Right lobe of liver (tissue), 6 donors: ENCODE measurements around the gene COX6B2. TPM values are rescaled to one million over a fixed set of nuclear protein-coding genes. Genes with fewer than 3 reads are reported as not detected.

Experiments used
- ATAC-seq, 4 donors: fragments of 200-7000 bp; cut with Tn5 transposase; one replicate each; pipeline ENCODE4 v1.9.1; 2020; ENCODE audit warnings: mild to moderate bottlenecking in 4 of 4, moderate library complexity in 4 of 4
- DNase-seq, 3 donors: peaks; one replicate each; pipeline ENCODE4 v3.0.0-alpha.2; 2020
- H3K27ac ChIP-seq, 3 donors: fragments of 200-600 bp; one replicate each; pipeline ENCODE4 v1.8.0; 2022
- H3K27me3 ChIP-seq, 2 donors: fragments of 200-600 bp; one replicate each; pipeline ENCODE4 v1.8.0; 2022
- H3K36me3 ChIP-seq, 4 donors: fragments of 200-600 bp; sonication (generic) in 1 of 4; one replicate each; pipeline versions ENCODE4 v1.5.1 to v1.8.0; 2017 to 2022; ENCODE audit warnings: control low read depth in 1 of 4
- H3K4me1 ChIP-seq, 4 donors: fragments of 200-600 bp; sonication (generic) in 1 of 4; one replicate each; pipeline versions ENCODE4 v1.5.1 to v1.8.0; 2017 to 2022; ENCODE audit warnings: control low read depth in 1 of 4
- H3K4me3 ChIP-seq, 3 donors: fragments of 200-600 bp; one replicate each; pipeline ENCODE4 v1.8.0; 2022
- H3K9me3 ChIP-seq, 4 donors: fragments of 200-600 bp; sonication (generic) in 1 of 4; one replicate each; pipeline versions ENCODE4 v1.5.1 to v1.8.0; 2017 to 2022; ENCODE audit warnings: control low read depth in 1 of 4
- POLR2A ChIP-seq: fragments of 450-650 bp; IDR thresholded peaks from one replicate; pipeline ENCODE4 v1.6.1; 2017; ENCODE audit warnings: antibody characterized with exemption, mild to moderate bottlenecking
- WGBS: methylation state at CpG from one replicate; pipeline ENCODE4 v1.1.6; 2018; ENCODE audit warnings: low coverage, low lambda C conversion rate; ENCODE audit not compliant: insufficient coverage; ENCODE audit errors: missing lambda C conversion rate; 5-methylcytosine and 5-hydroxymethylcytosine counted together
- intact Hi-C, 2 donors: fragments of 100-400 bp; cut with DNase I; formaldehyde crosslinking; loops; one replicate each; pipeline versions ENCODE4 v1.11.2 to v1.14.1; 2022
- total RNA-seq, 6 experiments: library from RNA; depleted of rRNA in 2 of 6; stranded (reverse); fragments of >200 nt in 2 of 6; fragmentation: NEBNext Ultra II Directional in 3 of 6; extraction: Animal tissue kit (Norgen Biotek cat#: 25700) in 3 of 6; gene quantifications; one replicate each; pipeline versions ENCODE4 v1.1.0 to v1.2.4, GENCODE V29; 2016 to 2023
- TF ChIP-seq, protein P1 (sequence below), 4 donors: fragments of 200-600 bp in 3 of 4; fragments of 450-650 bp in 1 of 4; IDR thresholded peaks; one replicate each; pipeline versions ENCODE4 v1.5.1 to v1.8.0; 2016 to 2022; ENCODE audit warnings: antibody characterized with exemption in 4 of 4, mild to moderate bottlenecking in 2 of 4
- donor health status: DM: no; HTN: yes; CAD: no.
- donor health status: DM: no; HTN: no; CAD: no.
- donor health status: DM: no; HTN: no; CAD: no.
- donor health status: DM: no; HTN: yes; CAD: no.
- donor health status: DM: no; HTN: yes; CAD: no.

Gene COX6B2
- total RNA-seq, 6 experiments from 2014 or later: not detected

GRCh38 chr19:55325172-55325571 is 29.3 kb downstream of the COX6B2 start, which contains the start of gene TMEM150B:
Gene TMEM150B (minus strand): TSS chr19:55325341. CDS start chr19:55321036, 4,305 bp downstream.
- Histone ChIP-seq H3K4me3 (no peak within 1 kb of the TSS), H3K27ac (peak within 1 kb of the TSS in 2 of 3 donors; percentile 28 to 55), H3K36me3 (no peaks in the 10 kb centered on the region), H3K9me3 (no peaks in the 10 kb centered on the region), H3K27me3 (no peaks in the 10 kb centered on the region), H3K4me1 (no peaks in the 10 kb centered on the region)
- DNase-seq (no peak), ATAC-seq (peak; percentile 37 to 64 (median 44))
- intact Hi-C loops: no loop called here
- no peak for TF ChIP-seq POLR2A
- TF ChIP-seq, protein P1, sequence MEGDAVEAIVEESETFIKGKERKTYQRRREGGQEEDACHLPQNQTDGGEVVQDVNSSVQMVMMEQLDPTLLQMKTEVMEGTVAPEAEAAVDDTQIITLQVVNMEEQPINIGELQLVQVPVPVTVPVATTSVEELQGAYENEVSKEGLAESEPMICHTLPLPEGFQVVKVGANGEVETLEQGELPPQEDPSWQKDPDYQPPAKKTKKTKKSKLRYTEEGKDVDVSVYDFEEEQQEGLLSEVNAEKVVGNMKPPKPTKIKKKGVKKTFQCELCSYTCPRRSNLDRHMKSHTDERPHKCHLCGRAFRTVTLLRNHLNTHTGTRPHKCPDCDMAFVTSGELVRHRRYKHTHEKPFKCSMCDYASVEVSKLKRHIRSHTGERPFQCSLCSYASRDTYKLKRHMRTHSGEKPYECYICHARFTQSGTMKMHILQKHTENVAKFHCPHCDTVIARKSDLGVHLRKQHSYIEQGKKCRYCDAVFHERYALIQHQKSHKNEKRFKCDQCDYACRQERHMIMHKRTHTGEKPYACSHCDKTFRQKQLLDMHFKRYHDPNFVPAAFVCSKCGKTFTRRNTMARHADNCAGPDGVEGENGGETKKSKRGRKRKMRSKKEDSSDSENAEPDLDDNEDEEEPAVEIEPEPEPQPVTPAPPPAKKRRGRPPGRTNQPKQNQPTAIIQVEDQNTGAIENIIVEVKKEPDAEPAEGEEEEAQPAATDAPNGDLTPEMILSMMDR (IDR thresholded peaks at IDR 0.05): no peak
- whole genome bisulfite sequencing: 79% methylated on average over 10 of the region's 14 CpGs

- Histone ChIP-seq H3K27ac (peak overlapping the region in 2 of 3 donors; percentile 28 to 55), H3K9me3 (no peaks in the 10 kb centered on the region), H3K27me3 (no peaks in the 10 kb centered on the region), H3K4me3 (no peak overlapping the region), H3K36me3 (no peaks in the 10 kb centered on the region), H3K4me1 (no peaks in the 10 kb centered on the region)
- DNase-seq: no peak
- intact Hi-C loops: no loop called here
- TF ChIP-seq POLR2A: no peak
- TF ChIP-seq, protein P1 (IDR thresholded peaks at IDR 0.05): no peak
- WGBS: 75% methylated on average over 4 of the region's 6 CpGs
- ATAC-seq: peak in 1 of 4 donors; percentile 26
These were observed 29.9 kb downstream of the COX6B2 start for GRCh38 chr19:55324662-55325061.

GRCh38 chr19:55322204-55322885 is 32.2 kb downstream of the COX6B2 start:
- intact Hi-C loops: no loop called here
- WGBS: 41% methylated on average over 10 of the region's 12 CpGs
- no peaks in the 10 kb centered on the region for H3K27me3 ChIP-seq
- no peak for DNase-seq
- ATAC-seq: peak in 1 of 4 donors; percentile 21
- TF ChIP-seq, protein P1 (IDR thresholded peaks at IDR 0.05): no peak
- no peak for TF ChIP-seq POLR2A
- no peaks in the 10 kb centered on the region for H3K36me3 ChIP-seq
- H3K4me1 ChIP-seq: no peaks in the 10 kb centered on the region
- H3K9me3 ChIP-seq: no peaks in the 10 kb centered on the region
- H3K27ac ChIP-seq: no peak overlapping the region
- H3K4me3 ChIP-seq: no peak overlapping the region

DNA sequence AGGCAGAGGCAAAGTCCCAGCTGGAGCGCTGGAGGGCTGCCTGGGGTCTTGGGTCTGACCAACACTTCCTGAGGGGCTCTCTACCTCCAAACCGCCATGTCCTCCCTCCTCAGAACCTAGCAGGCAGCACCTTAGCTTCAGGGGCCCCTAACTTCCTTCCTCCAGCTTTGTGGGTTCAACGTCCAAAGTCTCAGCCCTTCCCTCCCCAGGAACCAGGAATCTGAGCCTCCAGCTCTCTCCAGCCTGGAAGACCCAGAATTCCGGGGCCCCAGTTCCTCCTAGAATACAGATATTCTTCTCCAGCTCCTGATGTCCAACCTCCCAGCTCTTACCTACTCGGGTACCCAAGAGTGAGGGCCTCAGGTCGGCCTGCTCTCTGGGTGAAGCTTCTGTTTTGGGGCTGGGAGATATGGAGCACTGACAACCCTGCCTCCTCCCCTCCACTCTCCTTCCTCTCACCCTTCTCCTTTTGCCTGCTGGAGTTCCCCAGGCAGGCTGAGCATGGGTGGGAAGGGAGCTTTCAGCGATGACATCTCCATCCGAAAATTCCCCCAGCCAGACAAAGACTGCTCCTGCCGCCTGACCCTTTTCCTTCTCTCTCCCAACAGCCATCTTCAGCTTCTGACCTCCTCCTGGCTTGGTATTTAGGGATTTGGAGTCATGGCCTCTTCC is 32.9 kb downstream of the COX6B2 start:
- intact Hi-C loops: no loop called here
- no peaks in the 10 kb centered on the region for H3K4me1 ChIP-seq
- H3K27me3 ChIP-seq: no peaks in the 10 kb centered on the region
- TF ChIP-seq, protein P1 (IDR thresholded peaks at IDR 0.05): no peak
- TF ChIP-seq POLR2A: no peak
- H3K27ac ChIP-seq: no peak overlapping the region
- no peaks in the 10 kb centered on the region for H3K36me3 ChIP-seq
- H3K4me3 ChIP-seq: no peak overlapping the region
- WGBS: 51% methylated on average over 3 of the region's 9 CpGs
- no peaks in the 10 kb centered on the region for H3K9me3 ChIP-seq
- DNase-seq: no peak
- no peak for ATAC-seq
